ENCODE results near the gene NMNAT3.

DNA sequence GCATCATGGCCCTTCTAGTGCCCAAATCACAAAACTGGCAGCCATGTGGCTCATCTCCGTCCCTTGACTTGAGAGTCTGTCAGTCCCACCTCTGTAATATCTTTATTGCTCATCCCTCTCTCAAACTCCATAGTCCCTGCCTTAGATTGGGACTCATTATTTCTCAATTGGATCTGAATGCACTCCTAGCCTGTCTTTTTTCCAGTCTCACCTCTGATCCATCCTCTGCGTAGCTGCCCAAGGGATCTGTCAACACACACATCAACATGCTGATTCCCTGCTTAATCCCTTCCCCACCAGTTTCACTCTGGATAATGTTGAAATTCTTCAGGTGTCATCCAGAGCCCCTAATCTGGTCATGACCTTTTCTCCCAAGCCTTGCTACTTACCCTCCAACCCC is 39.3 kb downstream of the NMNAT3 start:
- TF ChIP-seq EZH2 (IDR thresholded peaks at IDR 0.05) (no peak), POLR2AphosphoS5 (IDR thresholded peaks at IDR 0.05; ENCODE audit: borderline replicate concordance, low read depth, low read length) (no peak)

Data from SK-N-MC (cell line).